Fibroblast of skin of back (primary cell): ENCODE data around the gene PRSS50.

ENCODE experiments used
- DNase-seq: peaks from one replicate; pipeline ENCODE4 v3.0.0-alpha.2; 2013

PRSS50 gene

DNA sequence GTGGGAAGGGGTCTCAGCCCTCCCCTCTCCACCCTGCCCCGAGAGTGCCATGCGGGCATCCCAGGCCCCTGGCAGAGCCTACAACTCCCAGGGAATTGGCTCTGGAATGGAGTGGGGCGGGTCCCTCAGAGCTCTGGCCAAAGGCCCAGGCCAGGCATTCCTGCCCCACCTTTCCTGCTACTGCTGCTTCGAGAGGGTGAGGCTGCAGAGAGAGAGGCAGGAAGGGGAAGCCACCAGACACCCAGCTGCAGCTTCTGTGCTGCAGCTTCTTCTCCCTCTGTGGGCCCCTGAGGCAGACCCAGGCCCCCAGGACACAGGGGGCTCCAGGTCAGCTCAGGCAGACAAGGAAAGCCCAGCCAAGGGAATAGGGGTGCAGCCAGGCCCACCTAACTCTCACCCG lies 26.9 kb downstream of the PRSS50 start:
- no peak for DNase-seq

DNA sequence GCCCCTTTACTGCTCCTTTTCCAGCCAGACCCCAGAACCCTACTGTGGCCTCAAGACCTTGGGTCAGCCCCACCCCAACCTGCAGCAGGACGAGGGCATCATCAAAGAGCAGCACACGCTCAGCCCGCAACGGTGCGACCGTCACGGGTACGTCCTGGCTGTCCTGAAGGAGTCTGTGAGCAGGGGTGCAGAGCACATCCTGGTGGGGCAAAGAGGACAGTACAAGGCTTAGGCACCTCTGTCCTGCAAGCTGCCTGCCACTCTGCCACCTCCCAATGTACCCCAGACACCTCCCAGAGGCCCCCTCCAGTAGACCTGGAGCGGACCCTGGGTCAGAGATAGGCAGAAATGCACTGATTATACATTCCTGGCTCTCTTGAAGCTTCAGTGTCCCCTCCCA lies 32.2 kb downstream of the PRSS50 start:
- no peak for DNase-seq

DNA sequence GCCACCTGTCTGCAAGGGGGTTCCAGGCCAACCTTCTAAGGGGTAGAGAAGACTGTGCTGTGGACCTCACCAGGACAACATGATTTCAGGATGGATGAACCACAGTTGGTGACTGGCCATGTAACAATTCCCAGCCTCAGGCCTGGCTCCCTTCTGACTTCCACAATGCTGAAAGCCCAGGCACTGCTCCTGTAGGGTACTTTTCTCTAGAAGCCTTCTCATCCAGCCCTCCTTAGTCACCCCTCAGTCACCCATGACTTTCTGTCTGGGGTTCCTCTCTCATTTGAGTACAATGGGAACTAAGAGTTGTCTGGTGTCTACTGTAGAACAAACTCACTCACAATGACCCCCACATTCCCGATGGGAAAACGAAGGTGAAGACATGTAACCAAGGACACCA lies 32.8 kb downstream of the PRSS50 start:
- DNase-seq, result no peak

DNA sequence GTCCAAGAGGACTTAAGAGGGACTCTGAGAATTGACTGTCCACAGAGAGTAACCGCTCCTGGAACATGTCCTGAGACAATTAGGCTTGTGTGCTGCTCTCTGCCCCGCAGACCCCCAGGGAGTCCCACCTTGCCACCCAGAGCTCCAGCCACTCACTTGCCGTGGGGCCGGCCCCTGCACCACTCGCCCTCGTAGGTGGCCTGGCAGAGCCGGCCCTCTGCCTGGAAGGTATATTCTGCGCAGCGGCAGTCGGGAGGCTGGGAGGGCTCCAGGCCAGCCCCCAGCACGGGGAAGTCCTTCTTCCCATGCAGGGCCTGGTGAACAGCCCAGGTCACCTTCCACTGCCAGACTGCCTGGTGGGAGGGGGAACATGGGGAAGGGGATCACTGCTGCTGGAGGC lies 34.7 kb downstream of the PRSS50 start:
- DNase-seq, result no peak

DNA sequence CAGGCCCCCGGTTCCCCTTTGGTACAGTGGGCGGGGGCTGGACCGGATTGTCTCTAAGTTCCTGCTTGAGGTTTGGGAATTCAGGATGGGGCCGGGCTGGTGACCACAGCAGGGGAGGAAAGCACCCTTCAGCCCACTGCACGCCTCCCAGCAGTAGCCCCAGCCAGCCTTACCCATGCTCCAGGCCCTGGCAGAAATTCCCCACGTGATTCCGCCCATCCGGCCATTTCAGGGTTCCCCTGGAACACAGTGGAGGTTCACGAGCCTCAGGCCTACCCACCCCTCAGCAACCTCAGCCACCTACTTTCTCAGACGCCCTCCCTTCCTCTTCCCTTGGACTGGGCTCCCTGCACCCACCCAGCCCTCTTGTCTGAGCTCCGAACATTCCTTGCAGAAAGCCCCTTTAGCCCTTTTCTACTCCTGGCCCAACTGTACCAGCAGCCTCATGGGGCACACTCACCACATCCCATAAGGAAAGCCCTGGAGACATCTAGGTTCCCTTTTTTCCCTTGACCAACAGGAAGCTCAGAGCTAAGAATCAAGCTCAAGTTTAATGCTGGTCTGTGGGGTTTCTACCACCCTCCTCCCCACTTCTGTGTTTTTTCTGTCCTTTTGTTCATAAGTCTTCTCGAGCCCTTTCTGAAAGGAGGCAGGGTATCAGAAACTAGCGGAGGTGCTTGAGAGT lies 35.7 kb downstream of the PRSS50 start:
- no peak for DNase-seq

DNA sequence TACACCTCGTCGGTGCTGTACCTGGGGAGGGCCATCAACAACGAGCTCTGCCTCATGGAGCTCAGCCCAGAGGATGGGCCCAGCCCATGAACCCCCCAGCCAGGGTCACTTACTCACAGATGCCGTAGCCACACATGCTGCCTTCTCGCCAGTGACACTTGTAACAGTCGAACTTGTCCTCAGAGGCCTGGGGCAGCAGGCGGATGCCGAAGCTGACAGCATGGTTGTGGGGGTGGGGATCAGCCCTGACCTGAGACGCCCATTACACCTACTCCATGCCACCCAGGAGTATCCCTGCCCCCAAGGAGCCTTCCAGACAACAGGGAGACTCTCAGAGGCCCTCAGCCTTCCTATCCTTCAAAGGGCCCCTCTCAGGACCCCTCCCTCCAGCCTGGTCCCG lies 36.3 kb downstream of the PRSS50 start:
- DNase-seq, result no peak

DNA sequence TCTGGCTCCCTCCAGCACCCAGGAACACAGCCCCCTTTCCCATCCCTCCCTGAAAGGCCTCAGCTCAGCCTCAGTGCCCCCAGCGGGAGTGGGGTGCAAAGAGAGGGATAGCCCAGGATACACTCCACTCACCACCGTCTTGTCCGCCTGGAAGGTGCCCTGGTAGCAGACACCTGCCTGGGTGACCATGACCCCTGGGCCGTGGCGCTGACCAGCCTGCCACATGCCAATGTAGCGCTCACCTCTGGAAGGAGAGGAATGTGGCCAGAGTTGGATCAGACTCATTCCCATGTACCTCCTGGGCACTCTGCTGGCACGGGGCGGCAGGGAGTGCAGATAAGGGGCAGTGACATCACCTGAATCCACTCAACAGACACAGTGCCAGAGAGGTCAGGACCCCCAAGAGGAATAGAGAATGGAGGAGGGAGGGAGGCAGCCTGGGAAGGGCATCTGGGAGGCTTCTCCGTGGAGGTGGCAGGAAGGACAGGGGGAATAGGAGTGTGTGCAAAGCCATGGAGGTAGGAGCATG lies 37.3 kb downstream of the PRSS50 start:
- no peak for DNase-seq

DNA sequence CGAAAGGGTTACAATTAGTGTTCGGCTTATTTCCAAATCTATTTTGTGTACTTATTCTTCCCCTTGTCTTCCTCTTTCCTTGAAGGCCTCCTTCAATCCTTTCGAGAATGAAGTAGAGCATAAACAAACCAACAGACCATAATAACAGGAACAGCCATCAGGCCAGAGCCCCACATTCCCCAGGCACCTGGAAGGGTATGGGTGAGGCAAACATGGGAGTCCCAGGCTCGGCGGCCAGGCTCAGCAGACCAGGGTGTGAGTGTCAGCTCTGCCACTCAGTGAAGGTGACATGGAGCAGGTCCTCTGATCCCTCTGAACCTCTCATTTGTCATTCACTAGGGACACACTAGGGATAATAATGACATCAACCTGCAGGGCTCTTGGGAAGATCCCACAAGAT lies 38.0 kb downstream of the PRSS50 start:
- no peak for DNase-seq

DNA sequence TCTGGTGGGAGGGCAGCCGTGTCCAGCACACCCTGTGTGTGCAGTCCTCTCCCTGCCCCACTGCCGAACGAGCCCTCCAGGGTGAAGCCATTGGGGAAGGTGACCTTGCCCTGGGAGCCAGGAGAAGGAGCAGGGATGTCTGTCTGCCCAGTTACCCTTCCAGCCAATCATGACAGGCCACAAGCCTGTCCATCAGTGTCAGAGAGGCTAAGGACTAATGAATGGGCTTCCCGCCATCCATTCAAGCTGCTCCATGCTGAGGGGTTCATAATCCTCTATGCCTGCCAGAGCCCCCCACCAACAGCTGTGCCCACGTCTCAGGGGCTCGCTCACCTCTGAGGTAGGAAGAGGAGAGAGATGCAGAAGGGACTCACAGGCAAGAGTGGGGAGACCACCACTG lies 39.4 kb downstream of the PRSS50 start:
- DNase-seq, result no peak

DNA sequence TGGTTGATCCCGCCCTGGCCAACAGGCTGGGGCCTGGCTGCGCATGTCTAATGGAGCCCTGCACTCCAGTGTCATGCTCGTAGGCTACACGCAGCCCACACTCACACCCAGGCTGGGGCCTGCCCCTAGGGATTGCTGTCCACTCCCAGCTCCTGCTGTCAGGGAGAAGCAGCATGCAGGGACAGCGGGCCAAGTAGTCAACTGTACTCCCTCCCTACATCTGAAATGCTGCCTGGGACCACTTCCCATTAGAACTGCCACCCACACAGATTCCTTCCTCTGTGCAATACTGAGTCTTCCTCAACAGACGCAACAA lies 40.3 kb downstream of the PRSS50 start:
- DNase-seq, result no peak

DNA sequence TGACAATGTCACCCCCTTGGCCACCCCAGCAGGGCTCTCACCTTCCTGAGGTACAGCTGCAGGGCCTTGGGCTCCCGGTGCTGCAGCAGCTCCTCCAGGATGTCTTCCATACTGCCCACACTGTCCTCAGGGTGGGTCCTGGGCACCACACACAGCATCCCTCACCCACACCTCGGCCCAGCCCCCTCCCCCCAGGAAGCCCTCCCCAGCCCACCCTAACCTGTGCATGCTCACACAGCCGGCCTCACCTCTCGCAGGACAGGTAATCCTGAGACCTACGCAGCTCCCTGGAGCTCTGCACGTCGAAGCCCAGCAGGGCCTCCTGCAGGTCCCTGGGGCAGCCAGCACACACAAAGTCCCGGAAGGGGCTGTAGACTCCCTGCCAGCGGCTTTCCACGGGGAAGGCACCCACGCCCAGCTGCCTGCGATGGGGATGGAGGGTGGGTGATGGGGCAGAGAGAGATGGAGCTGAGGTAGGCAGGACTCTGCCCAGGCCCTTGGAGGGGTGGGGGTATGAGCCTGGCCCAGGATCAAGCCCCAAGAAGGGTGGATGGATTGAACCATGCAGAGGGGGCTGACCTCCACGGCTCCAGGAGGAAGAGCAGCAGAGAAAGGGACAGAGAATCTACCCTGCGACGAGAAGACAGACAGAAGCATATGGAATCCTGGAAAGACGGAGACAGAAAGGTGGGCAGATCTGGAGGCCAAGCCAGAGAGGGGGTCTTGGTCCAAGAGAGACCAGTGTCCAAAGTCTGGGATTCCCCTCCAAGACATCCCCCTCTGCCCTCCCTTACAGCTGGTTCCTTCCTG lies 40.9 kb downstream of the PRSS50 start:
- DNase-seq, result no peak

DNA sequence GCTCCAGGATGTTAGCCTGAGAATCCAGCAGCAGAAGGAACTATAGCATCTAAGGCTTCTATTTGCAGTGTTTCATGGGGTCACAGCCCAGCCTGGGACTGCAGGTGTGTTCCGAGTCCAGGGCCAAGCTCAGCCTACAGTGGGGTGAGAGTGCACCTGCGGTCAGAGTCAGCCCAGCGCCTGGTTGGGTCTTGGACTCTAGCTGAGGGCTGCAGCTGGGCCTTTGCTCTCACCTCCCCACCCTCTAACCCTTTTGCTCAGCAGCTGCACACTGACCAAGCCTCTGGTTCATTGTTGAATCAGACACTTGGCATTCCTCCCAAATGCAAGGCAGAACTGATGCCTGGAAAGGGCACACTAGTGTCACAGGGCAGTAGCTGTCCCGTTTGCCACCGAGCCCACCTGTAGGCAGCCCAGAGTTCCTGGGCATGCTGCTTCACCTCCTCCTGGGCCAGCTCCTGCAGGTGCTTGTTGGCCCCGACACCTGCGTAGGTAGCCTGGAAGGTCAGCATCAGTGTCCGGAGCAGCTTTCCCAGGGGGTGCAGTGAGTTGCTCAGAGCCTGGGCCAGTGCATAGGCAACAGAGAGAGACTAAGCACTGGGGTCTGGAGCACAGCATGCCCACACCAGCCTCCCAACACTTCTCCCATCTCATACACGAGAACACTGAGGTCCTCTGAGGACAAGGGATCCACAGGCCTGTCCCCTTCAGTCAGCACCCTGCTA lies 41.7 kb downstream of the PRSS50 start:
- no peak for DNase-seq

DNA sequence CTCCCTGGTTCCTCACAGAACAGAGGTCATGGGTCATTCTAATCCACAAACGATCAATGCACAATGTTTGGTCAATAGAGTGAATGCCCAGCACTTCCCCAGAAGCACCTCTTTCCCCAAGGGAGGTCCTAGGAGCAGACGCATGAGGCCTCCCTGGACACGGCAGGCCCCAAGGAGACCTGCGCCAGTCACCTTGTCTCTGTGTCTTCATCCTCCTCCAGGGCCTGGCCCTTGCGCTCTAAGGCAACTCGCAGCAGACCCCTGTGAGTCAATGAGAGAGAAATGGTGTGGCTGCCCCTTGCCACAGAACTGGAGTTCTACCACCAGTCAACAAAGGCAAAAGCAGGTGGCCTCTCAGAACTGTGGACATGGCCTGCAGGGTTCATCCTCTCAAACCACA lies 42.2 kb downstream of the PRSS50 start:
- no peak for DNase-seq

DNA sequence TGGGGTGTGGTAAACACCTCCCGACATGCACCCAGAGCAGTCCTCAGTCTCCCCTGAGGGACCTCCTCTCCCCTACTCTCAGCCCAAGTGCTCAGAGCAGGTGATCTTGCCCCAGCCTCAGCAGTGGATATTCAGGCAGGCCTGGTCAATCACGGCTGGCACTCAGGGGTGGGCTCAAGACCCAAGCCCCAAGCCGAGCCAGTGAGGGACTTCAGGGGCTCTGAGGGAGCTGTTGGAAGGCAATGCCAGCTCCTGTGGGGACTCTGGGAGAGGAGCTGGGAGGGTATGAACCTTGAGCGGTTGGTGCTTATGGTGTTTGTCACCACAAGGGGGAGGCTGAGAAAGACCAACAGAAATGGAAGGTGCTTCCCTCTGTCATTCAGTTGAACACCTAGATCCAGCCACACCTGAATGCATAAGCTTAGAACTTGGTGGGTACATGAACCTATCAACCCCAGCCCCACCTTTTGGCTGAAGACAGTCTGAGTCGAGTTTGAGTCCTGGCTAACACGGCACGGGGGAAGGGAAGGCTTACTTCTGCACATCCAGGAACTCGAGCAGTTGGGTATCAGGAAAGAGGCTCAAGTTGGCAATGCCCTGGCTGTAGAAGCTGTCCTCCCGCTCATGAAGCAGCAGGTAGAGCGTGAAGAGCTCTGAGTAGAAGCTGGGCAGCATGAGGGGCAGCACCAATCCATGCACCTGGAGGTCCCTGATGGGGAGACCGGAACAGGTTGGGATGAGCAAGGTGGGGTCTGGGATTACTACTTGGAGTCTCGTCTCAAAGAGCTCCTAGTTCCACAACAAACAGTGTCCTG lies 43.4 kb downstream of the PRSS50 start:
- no peak for DNase-seq

DNA sequence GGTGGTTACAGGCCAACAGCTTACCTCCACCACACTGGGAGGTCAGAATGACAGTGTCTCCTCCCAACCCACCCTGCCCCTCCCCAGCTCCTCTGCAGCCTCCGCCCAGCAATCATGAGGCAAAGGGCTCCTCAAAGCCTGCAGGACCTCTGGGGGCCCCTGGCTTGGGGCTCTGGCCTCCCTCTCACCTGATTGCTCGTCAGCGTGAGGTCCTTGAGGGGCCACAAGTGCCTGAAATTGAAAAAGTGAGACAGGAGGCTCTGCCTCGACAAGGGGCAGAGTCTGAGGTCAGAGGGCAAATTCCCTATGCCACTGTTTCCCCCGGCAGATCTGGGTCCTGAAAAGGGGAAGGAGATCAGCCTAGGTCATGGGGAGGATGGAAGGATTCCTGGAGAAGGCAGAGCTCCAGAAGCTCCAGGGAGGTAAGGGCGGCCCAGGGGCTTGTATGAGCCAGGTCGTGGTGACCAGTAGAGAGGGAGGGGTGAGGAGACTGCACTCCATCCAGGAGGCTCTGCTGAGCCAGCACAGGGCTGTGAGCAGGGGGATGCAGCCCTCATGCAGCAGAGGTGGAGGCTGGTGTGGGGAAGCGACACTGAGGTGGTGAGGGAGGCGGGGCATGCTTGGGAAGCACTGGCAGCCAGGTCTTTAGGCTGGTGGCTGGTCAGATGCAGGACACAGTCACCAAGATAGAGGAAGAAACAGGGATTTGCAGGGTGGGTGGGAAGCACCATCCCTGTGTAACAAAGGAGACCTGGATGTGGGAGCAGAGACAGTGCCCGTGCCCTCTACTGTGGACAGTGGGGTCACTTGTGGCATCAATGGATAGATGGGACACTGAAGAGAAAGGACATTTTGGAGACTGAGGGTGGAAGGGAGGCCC lies 44.3 kb downstream of the PRSS50 start:
- DNase-seq, result no peak

DNA sequence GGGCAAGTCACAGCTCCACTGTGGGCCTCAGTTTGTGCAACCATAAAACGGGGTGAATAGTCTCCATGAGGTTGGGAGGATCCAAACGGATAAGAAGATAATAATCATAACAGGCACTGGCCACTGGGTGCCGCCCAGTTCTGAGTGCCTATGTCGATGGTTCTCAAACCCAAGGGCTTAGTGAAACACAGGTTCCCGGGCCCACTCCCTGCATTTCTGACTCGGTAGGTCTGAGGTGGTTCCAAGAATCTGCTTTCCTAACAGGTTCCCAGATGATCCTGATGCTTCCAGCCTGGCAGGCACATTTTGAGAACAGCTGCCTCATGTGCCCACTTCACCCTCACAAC lies 45.3 kb downstream of the PRSS50 start:
- DNase-seq, result no peak

DNA sequence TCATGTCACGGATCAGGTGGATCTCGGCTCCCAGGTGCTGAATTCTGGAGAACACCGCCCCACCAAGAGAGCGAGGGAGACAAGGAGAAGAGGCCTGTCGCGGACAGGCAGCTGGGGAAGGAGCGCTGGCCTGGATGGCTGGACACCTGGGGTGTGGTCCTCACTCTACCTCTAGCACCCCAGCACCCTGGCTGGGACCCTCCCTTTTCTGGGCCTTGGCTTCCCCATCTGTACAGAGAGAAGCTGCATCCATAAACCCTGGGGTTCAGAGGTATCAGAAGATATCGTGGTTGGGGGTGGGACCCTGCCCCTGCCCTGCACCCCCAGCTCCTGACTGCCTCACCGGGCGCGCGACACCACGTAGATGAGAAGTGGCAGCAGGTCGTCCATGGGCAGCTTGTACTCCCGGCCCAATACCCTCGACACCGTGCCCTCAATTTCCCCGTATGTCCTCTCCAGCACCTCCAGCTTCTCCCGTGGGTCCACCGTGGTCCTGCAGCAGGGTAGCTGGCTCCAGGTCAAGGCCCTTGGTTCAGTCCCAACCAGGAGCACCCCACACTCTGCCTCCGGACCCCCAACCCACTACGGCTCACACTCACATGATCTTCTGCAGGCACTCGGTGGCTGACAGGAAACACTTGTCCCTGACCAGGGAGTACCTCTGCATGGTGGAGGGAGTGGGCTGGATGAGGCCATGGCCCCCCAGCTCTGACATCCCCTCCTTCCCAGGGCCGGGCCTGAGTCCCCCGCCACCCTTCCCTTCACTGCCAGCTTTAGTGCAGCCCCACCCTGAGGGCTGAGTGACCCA lies 45.9 kb downstream of the PRSS50 start:
- DNase-seq, result no peak

DNA sequence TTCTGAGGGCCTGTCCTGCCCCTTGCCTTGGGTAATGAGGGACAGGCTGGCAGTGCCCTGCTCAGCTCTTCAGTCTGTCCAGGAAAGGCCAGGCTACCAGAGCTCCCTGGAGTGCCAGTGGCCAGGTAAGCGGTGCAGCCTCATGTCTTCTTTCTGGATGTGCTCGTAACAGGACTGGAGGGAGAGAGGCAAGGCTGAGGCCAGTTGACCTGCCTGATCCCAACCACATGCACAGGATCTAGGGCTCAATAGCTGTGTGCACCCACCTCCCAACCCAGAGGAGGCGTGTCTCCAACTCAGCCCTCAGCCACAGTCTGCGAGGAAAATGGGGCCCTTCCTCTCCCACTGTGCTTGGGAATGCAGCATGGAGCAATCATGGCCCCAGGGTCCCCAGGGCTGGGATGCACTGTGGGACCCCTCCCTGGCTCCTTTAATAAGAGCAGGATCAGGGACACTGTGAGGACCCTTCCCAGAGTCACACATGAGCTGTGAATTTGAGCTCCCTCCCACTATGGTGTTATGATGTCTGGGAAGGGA lies 46.7 kb downstream of the PRSS50 start:
- DNase-seq, result no peak

DNA sequence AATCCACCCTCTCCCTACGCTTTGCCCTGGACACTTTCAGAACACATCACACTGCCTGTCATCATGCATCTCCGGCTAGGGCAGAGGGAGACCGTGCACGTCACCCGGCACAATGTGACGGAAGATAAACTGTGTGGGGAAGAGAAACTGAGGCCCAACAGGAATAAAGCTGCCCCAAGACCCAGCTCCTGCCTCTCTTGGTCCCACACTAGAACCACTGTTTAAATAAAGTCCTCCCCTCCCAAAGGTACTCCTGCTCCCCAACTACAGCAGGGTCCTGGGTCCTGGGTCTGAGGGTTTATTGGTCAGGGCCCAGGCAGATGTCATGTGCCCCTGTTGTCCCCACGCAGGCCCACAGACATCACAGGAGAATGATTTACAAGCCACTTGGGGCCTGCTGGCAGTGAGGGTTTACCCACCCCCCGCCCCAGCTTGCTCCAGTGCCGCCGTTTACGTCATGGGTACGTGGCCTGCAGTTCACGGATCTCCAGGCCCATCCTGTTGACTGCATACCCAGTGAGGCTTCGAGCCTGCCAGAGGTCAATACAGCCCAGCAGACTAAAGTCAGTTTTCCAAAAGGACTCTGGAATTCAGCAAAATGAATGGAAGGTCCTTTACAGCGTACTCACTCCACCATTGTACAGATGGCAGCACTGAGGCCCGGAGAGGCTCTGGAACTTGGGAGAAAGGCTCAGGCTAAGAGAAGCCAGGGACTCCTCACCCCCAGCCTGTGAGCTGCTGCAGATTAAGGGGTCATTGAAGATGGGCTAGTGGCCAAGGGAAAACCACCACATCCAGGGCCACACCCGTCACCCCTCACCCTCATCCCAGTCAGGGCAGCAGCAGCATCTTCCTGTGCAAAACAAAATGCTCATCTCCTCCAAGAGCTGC lies 47.4 kb downstream of the PRSS50 start:
- no peak for DNase-seq
